Mesendoderm (in vitro differentiated cells): Measurements from ENCODE around the gene MYLK3.
A peak's percentile ranks its signal among the peaks of the same experiment; 100 is the strongest.

Experiments
- DNase-seq: peaks from one replicate; pipeline ENCODE4 v3.0.0; 2013
- H2AK5ac ChIP-seq: 2 replicates; pipeline ENCODE4 v1.6.1; 2013; ENCODE audit warnings: low read length, inconsistent platforms
- H2BK120ac ChIP-seq: 2 replicates; pipeline ENCODE4 v1.6.1; 2013; ENCODE audit warnings: low read depth, mild to moderate bottlenecking, low read length, moderate library complexity, mixed read lengths
- H2BK15ac ChIP-seq: replicated peaks from 2 replicates; pipeline ENCODE4 v1.6.1; 2013; ENCODE audit warnings: low read depth, mild to moderate bottlenecking, moderate library complexity
- H2BK5ac ChIP-seq: 2 replicates; pipeline ENCODE4 v1.6.1; 2013; ENCODE audit warnings: low read length, inconsistent platforms
- H3K18ac ChIP-seq: 2 replicates; pipeline ENCODE4 v1.6.1; 2013; ENCODE audit warnings: mild to moderate bottlenecking, low read length, mixed read lengths
- H3K23ac ChIP-seq: one replicate; pipeline ENCODE4 v1.6.1; 2013; ENCODE audit warnings: low read length
- H3K27ac ChIP-seq: 2 replicates; pipeline ENCODE4 v1.5.1; 2013; ENCODE audit warnings: low read depth, mild to moderate bottlenecking, inconsistent platforms, low read length, moderate library complexity
- H3K27me3 ChIP-seq: 2 replicates; pipeline ENCODE4 v1.6.1; 2013; ENCODE audit warnings: low read length, control low read depth, mild to moderate bottlenecking, inconsistent platforms; ENCODE audit not compliant: insufficient read depth, poor library complexity
- H3K36me3 ChIP-seq: 2 replicates; pipeline ENCODE4 v1.6.1; 2013; ENCODE audit warnings: low read length, inconsistent platforms; ENCODE audit not compliant: control insufficient read depth, insufficient read depth
- H3K4ac ChIP-seq: one replicate; pipeline ENCODE4 v1.6.1; 2013; ENCODE audit warnings: low read depth, mild to moderate bottlenecking, low read length, moderate library complexity
- H3K4me1 ChIP-seq: 2 replicates; pipeline ENCODE4 v1.6.1; 2013; ENCODE audit warnings: low read depth, low read length, inconsistent platforms; ENCODE audit not compliant: control insufficient read depth
- H3K4me2 ChIP-seq: 2 replicates; pipeline ENCODE4 v1.6.1; 2013; ENCODE audit warnings: low read length
- H3K4me3 ChIP-seq: 2 replicates; pipeline ENCODE4 v1.5.1; 2013; ENCODE audit warnings: mild to moderate bottlenecking, low read length
- H3K56ac ChIP-seq: one replicate; pipeline ENCODE4 v1.6.1; 2013; ENCODE audit warnings: low read length
- H3K79me1 ChIP-seq: 2 replicates; pipeline ENCODE4 v1.6.1; 2013; ENCODE audit warnings: low read length, inconsistent platforms
- H3K79me2 ChIP-seq: 2 replicates; pipeline ENCODE4 v1.6.1; 2013; ENCODE audit warnings: mild to moderate bottlenecking, low read length; ENCODE audit not compliant: control insufficient read depth, insufficient read depth
- H3K9ac ChIP-seq: 2 replicates; pipeline ENCODE4 v1.6.1; 2013; ENCODE audit warnings: low read length, inconsistent platforms
- H4K5ac ChIP-seq: one replicate; pipeline ENCODE4 v1.6.1; 2013; ENCODE audit warnings: low read length
- H4K8ac ChIP-seq: one replicate; pipeline ENCODE4 v1.6.1; 2013; ENCODE audit warnings: low read depth, mild to moderate bottlenecking, control low read depth, low read length, moderate library complexity
- WGBS: extraction: QIAGEN DNeasy Blood & Tissue Kit; methylation state at CpG from one replicate; pipeline ENCODE4 v1.1.7; 2013; ENCODE audit warnings: low lambda C conversion rate, missing lambda C conversion rate; ENCODE audit not compliant: insufficient coverage; ENCODE audit errors: extremely low coverage; 5-methylcytosine and 5-hydroxymethylcytosine counted together

The MYLK3 gene

DNA sequence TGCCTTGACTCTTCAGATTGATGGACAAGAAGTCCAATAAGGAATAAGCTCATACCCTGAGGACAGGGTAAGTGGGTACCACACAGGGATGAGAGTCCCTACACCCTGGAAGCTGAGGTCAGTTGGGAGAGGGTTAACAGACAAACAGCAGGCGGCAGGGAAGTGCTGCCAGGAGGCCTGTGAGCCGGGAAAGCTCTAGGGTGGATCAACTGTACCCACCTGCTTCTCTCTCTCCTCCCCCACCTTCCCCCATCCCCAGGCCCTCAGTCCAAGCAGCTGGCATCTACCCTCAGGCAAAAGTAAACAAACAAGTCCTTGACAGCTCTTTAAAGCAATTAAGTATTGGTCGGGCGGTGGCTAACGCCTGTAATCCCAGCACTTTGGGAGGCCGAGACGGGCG, 20.7 kb upstream of the MYLK3 start:
- Histone ChIP-seq H2BK5ac (no peak overlapping the region), H3K4me3 (no peak overlapping the region), H3K23ac (no peak overlapping the region), H2BK15ac (no peak overlapping the region), H4K5ac (no peak overlapping the region), H3K27ac (no peak overlapping the region), H3K4ac (no peak overlapping the region), H3K9ac (no peak overlapping the region), H3K56ac (no peak overlapping the region), H3K18ac (no peak overlapping the region), H3K4me2 (no peak overlapping the region), H2BK120ac (no peak overlapping the region), H3K79me2 (no peaks in the 10 kb centered on the region), H3K79me1 (no peaks in the 10 kb centered on the region), H3K27me3 (no peaks in the 10 kb centered on the region), H2AK5ac (no peak overlapping the region), H3K4me1 (no peaks in the 10 kb centered on the region), H3K36me3 (no peaks in the 10 kb centered on the region), H4K8ac (no peak overlapping the region)
- no CpG with 5 or more reads among the region's 8 CpGs for WGBS
- peak; percentile 37 for DNase-seq

DNA sequence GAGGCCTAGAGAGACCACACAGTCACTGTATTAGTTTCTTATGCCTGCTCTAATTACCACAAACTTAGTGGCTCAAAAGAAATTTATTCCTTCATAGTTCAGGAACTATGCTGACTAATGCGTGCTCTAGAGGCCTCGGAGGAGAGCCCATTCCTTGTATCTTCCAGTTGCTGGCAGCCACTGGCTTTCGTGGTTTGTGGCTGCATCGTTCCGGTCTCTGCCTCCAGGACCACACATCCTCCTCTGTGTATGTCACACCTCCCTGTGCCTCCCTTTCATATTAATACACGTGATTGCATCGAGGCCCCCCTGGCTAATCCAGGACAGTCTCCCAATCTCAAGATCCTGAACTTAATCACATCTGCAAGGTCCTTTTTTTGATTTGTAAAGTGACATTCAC, 16.9 kb upstream of the MYLK3 start:
- Histone ChIP-seq H3K27ac (no peak overlapping the region), H3K27me3 (no peaks in the 10 kb centered on the region), H3K18ac (no peak overlapping the region), H2AK5ac (no peak overlapping the region), H3K4ac (no peak overlapping the region), H3K4me2 (no peak overlapping the region), H3K23ac (no peak overlapping the region), H4K5ac (no peak overlapping the region), H3K36me3 (no peaks in the 10 kb centered on the region), H3K4me3 (no peak overlapping the region), H3K79me1 (no peaks in the 10 kb centered on the region), H3K56ac (no peak overlapping the region), H2BK15ac (no peak overlapping the region), H3K4me1 (no peaks in the 10 kb centered on the region), H3K79me2 (no peaks in the 10 kb centered on the region), H4K8ac (no peak overlapping the region), H3K9ac (no peak overlapping the region), H2BK5ac (no peak overlapping the region), H2BK120ac (no peak overlapping the region)
- no CpG with 5 or more reads among the region's 7 CpGs for WGBS
- no peak for DNase-seq

DNA sequence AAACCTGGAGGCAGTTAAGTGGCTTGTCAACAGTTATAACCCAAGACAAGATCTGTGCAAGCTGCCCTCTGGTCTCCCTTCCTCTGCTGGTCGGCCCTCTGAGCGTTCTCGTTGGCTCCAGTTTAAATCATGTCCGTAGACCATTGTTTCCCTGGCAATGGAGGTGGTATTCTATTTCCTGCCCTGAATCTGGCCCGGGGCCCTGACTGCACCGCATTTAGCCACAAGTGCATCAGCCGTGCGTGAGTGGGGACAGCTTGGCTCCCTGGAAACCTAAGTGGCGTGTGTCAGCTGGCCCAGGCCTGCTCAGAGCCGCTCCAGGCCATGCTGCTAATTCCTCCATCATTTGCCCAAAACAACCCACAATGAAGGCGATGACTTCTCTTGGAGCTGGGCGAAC, 15.0 kb upstream of the MYLK3 start:
- Histone ChIP-seq H2BK5ac (no peak overlapping the region), H3K23ac (no peak overlapping the region), H2AK5ac (no peak overlapping the region), H3K36me3 (no peaks in the 10 kb centered on the region), H3K4me2 (no peak overlapping the region), H3K56ac (no peak overlapping the region), H3K79me2 (no peaks in the 10 kb centered on the region), H3K27me3 (no peaks in the 10 kb centered on the region), H3K9ac (no peak overlapping the region), H4K8ac (no peak overlapping the region), H3K18ac (no peak overlapping the region), H3K4ac (no peak overlapping the region), H2BK120ac (no peak overlapping the region), H3K27ac (no peak overlapping the region), H3K79me1 (no peaks in the 10 kb centered on the region), H2BK15ac (no peak overlapping the region), H3K4me3 (no peak overlapping the region), H3K4me1 (peaks cover 2% of the 10 kb centered on the region), H4K5ac (no peak overlapping the region)
- no peak for DNase-seq
- no CpG with 5 or more reads among the region's 12 CpGs for WGBS

DNA sequence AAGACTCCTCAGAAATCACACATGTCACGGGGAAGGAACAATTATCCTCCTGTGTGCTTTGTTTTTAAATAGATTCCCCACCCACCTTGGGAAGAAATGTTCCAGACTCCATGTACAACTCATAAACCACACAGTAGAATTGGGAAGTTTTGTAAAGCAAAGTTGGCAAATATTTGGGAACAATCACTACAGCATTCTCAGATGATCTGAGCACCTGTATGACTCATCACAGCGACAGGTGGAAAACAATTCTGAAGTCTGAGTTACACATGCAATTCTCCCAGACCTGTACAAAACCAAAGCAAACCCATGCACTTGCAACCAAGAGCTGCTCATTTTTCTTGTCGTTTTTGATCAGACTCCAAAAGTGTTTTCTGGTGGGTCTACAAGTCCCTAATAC, 14.4 kb upstream of the MYLK3 start:
- no peaks in the 10 kb centered on the region for H3K79me2 ChIP-seq
- no peak overlapping the region for H3K4me3 ChIP-seq
- H3K4me1 ChIP-seq: peaks cover 4% of the 10 kb centered on the region
- H3K23ac ChIP-seq: no peak overlapping the region
- WGBS: no CpG with 5 or more reads among the region's 3 CpGs
- H3K27me3 ChIP-seq: no peaks in the 10 kb centered on the region
- H2BK120ac ChIP-seq: no peak overlapping the region
- H3K18ac ChIP-seq: no peak overlapping the region
- H3K56ac ChIP-seq: no peak overlapping the region
- no peak overlapping the region for H3K9ac ChIP-seq
- H4K5ac ChIP-seq: no peak overlapping the region
- no peak for DNase-seq
- H3K79me1 ChIP-seq: no peaks in the 10 kb centered on the region
- no peaks in the 10 kb centered on the region for H3K36me3 ChIP-seq
- no peak overlapping the region for H3K27ac ChIP-seq
- no peak overlapping the region for H2BK15ac ChIP-seq
- H2AK5ac ChIP-seq: no peak overlapping the region
- no peak overlapping the region for H3K4me2 ChIP-seq
- H2BK5ac ChIP-seq: no peak overlapping the region
- no peak overlapping the region for H4K8ac ChIP-seq
- H3K4ac ChIP-seq: no peak overlapping the region

DNA sequence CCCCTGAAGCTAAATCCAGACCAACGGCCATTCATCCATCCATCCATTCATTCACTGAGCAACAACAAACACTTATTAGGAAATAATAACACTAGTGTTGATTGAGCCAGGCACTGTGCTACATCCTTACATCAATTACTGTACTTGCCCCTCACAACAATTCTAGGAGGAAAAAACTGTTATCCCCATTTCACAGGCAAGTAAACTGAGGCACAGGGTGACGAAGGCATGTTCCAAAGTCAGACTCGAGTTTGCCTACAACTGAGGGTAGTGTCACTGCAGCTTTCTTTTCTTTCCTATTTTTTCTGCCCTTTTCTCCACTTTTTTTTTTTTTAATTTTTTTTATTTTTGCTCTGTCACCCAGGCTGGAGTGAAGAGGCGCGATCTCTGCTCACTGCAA, 11.2 kb upstream of the MYLK3 start:
- no peaks in the 10 kb centered on the region for H3K79me2 ChIP-seq
- H3K4me2 ChIP-seq: no peak overlapping the region
- H3K23ac ChIP-seq: no peak overlapping the region
- no peak overlapping the region for H3K4ac ChIP-seq
- no peak overlapping the region for H4K8ac ChIP-seq
- H2AK5ac ChIP-seq: no peak overlapping the region
- H3K4me3 ChIP-seq: no peak overlapping the region
- no peak overlapping the region for H3K56ac ChIP-seq
- no peak overlapping the region for H4K5ac ChIP-seq
- no peaks in the 10 kb centered on the region for H3K79me1 ChIP-seq
- H2BK120ac ChIP-seq: no peak overlapping the region
- DNase-seq: no peak
- no peak overlapping the region for H3K18ac ChIP-seq
- H2BK15ac ChIP-seq: no peak overlapping the region
- H3K27ac ChIP-seq: no peak overlapping the region
- WGBS: no CpG with 5 or more reads among the region's 5 CpGs
- peaks cover 8% of the 10 kb centered on the region for H3K4me1 ChIP-seq
- H3K9ac ChIP-seq: no peak overlapping the region
- no peak overlapping the region for H2BK5ac ChIP-seq
- H3K36me3 ChIP-seq: no peaks in the 10 kb centered on the region
- H3K27me3 ChIP-seq: no peaks in the 10 kb centered on the region

DNA sequence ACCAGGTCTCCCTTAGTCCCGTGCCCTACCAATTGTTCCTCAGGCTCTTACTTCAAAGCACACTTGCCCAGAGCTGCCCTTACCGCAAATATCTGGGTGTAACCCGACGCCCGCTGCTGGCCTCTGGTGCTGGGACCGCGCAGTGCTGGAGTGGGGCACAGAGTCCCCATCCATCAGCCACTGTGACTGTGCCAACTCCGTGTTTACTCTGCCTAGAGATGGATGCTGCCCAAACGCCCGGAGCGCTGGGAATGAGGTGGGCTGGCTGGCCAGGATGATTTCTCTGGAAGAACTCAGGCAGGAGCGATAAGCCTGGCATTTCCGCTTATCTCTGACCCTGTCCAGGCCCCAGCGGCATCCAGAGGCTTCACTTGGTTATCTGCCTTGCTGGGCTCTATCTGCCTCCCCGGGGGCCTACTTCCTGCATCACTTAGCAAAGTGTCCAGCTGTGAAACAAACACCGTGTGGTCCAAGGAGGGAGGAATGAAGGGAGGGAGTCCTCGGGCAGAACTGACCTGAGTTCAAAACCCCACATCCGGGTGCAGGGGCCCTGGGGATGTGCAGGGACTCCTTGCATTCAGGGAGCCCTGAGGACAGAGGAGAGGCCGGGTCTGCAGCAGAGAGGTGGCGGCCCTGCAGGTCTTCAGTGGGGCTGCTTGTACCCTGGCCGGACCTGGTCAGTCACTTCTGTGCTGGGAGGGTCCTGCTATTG, 9.4 kb upstream of the MYLK3 start:
- Histone ChIP-seq H3K4me1 (peaks cover 8% of the 10 kb centered on the region), H2BK15ac (no peak overlapping the region), H3K36me3 (no peaks in the 10 kb centered on the region), H2AK5ac (no peak overlapping the region), H4K8ac (no peak overlapping the region), H3K4me3 (no peak overlapping the region), H2BK120ac (no peak overlapping the region), H4K5ac (no peak overlapping the region), H3K79me1 (no peaks in the 10 kb centered on the region), H3K27ac (no peak overlapping the region), H3K79me2 (no peaks in the 10 kb centered on the region), H3K18ac (no peak overlapping the region), H3K56ac (peak overlapping the region; percentile 69), H3K4me2 (no peak overlapping the region), H3K23ac (no peak overlapping the region), H3K4ac (no peak overlapping the region), H3K9ac (no peak overlapping the region), H2BK5ac (peak overlapping the region; percentile 57), H3K27me3 (no peaks in the 10 kb centered on the region)
- no CpG with 5 or more reads among the region's 21 CpGs for WGBS
- peak; percentile 93 for DNase-seq
